Measurements from ENCODE around the gene FTCD.
"Not testable (repeated sequence)": the region's sequence is repeated elsewhere in the genome, so short reads cannot be mapped to it uniquely, and the experiment has no call there.

DNA sequence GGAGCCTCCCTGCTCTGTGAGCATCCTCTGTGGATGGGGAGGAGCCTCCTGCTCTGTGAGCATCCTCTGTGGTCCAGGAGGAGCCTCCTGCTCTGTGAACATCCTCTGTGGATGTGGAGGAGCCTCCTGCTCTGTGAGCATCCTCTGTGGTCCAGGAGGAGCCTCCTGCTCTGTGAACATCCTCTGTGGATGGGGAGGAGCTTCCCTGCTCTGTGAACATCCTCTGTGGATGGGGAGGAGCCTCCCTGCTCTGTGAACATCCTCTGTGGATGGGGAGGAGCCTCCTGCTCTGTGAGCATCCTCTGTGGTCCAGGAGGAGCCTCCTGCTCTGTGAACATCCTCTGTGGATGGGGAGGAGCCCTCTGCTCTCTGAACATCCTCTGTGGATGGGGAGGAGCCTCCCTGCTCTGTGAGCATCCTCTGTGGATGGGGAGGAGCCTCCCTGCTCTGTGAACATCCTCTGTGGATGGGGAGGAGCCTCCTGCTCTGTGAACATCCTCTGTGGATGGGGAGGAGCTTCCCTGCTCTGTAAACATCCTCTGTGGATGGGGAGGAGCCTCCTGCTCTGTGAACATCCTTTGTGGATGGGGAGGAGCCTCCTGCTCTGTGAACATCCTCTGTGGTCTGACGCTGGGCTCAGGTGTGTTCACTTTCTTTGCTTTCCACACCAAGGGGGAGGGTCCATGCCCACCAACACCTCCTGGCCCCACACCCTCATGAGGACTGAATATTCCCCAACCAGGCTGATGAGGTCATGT is 15.2 kb upstream of the FTCD start:
- TF ChIP-seq, protein P1, sequence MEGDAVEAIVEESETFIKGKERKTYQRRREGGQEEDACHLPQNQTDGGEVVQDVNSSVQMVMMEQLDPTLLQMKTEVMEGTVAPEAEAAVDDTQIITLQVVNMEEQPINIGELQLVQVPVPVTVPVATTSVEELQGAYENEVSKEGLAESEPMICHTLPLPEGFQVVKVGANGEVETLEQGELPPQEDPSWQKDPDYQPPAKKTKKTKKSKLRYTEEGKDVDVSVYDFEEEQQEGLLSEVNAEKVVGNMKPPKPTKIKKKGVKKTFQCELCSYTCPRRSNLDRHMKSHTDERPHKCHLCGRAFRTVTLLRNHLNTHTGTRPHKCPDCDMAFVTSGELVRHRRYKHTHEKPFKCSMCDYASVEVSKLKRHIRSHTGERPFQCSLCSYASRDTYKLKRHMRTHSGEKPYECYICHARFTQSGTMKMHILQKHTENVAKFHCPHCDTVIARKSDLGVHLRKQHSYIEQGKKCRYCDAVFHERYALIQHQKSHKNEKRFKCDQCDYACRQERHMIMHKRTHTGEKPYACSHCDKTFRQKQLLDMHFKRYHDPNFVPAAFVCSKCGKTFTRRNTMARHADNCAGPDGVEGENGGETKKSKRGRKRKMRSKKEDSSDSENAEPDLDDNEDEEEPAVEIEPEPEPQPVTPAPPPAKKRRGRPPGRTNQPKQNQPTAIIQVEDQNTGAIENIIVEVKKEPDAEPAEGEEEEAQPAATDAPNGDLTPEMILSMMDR (IDR thresholded peaks at IDR 0.05) = not testable (repeated sequence)
- not testable (repeated sequence) for TF ChIP-seq POLR2A (IDR thresholded peaks at IDR 0.05)
